ENCODE data around the gene PRR5. TPM values are rescaled to one million over a fixed set of nuclear protein-coding genes. Genes with fewer than 3 reads are reported as not detected.
"Not testable (repeated sequence)": the region's sequence is repeated elsewhere in the genome, so short reads cannot be mapped to it uniquely, and the experiment has no call there.

PRR5 gene
- total and polyA plus RNA-seq, 5 experiments from 2014 or later: 75.2 to 107 (median 85.3) TPM

DNA sequence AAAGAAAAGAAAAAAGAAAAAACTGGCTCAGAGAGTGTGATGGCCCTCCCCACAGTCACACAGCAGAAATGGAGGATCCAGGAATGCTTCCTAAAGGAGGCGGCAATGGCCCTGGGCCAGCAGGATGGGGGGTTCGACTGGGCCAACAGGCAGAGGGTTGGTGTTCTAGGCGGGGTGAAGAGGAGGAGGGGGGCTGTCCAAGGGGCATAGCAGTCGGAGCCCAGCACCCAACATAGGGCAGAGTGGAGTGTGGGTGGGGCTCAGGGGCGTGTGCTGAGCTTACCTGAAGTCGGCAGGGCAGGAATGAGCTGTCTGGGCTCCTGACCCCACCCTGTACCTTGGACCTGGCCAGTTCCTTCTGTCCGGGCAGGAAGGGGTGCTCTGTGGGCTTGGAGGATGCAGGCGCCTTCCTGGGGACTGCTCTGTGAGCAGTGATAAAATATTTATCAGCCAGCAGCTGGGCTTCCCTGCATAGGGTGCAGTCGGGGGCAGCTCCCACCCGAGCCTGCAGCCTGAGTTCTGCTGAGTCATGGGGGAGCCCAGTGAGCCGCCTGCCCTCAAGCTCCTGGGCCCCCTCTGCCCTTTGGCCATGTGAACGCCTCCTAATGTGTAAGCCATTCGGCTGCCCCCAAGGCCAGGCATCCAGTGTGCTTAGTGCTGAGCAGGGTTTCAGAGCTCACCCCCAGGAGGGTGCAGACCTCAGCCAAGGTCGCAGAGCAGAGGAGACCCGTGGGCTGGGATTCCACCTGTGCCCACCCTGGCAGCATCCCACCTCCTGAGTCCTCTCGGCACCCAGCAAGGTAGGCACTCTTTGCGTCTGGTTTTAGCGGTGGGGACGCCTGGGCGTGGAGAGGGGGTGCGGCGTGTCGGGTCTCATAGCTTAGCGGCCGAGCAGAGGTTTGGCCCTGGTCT is 25.3 kb upstream of the PRR5 start:
- Mint-ChIP-seq H3K36me3 (peaks cover 0 to 2% (median 0%) of the 10 kb centered on the region in 3 donors), H3K27ac (peak overlapping the region in 7 of 10 donors; percentile 40 to 78 (median 62)), H3K27me3 (peaks cover 0 to 10% (median 0%) of the 10 kb centered on the region in 5 donors), H3K4me1 (peaks cover 27 to 52% (median 49%) of the 10 kb centered on the region in 4 donors), H3K9me3 (no peaks in the 10 kb centered on the region), H3K4me3 (peak overlapping the region; percentile 62 to 81 (median 74))
- POLR2A ChIA-PET: interaction anchor here (0.7 to 1.3 kb wide), 3 partner anchors 7 to 9 kb away, joined by 3 to 5 read pairs (median 4); no protein-coding TSS in a partner anchor
- no peak for DNase-seq
- ATAC-seq: peak; percentile 57 to 63

DNA sequence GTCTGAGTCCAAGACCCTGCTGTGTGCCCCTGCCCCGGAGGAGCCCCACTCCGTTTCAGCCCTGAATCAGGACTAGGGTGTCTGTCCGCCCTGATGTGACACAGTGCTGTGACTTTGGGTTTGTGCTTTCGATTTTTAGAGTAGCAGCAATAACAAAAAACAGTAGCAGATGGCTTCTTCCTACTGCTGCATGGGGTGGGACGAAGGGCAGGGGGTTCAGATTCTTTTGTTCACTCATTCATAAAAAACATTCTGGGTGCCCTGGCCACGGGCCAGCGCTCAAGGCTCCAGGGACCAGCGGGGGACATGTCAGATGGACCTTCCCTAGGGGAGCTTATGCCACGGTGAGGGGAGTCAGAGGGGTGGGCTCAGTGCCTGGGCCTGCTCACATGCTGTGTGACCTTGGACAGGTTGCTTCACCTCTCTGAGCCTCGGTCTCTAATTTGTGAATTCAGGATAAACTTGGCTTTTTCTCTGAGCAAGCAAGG is 24.6 kb upstream of the PRR5 start:
- DNase-seq: no peak
- Mint-ChIP-seq H3K4me3 (peak overlapping the region; percentile 62 to 81 (median 74)), H3K27me3 (peaks cover 0 to 10% (median 0%) of the 10 kb centered on the region in 5 donors), H3K4me1 (peaks cover 23 to 53% (median 45%) of the 10 kb centered on the region in 4 donors), H3K36me3 (peaks cover 0 to 2% (median 0%) of the 10 kb centered on the region in 3 donors), H3K27ac (peak overlapping the region; percentile 31 to 87 (median 69)), H3K9me3 (no peaks in the 10 kb centered on the region)
- POLR2A ChIA-PET: interaction anchor here (0.8 to 1.2 kb wide), 2 partner anchors 9 to 13 kb away, joined by 3 to 4 read pairs; no protein-coding TSS in a partner anchor
- peak; percentile 49 to 57 for ATAC-seq

DNA sequence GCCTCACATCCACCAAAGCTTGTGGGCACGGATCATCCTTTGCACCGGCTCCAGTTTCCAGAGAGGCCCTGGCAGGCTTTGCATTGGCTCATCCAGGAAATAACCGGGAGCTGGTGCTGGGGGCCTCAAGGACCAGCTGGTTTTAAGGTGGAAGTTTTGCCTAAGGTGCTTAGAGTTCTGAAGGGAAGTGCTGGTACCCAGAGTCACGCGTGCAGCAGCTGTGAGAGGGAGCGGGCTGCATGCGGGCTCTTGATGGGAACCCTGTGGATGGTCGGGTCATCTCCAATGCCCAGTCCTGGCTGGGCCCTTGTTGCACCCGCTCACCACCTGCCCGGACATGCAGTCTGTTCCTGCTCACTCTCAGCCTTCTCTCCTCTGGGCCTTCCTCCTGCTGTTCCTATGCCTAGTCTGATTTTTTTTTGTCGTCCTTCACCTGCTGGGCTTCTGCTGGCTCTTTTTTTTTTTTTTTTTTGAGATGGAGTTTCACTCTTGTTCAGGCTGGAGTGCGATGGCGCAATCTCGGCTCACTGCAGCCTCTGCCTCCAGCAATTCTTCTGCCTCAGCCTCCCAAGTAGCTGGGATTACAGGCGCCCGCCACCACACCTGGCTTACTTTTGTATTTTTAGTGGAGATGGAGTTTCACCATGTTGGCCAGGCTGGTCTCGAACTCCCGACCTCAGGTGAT is 24.0 kb upstream of the PRR5 start:
- peaks cover 24 to 59% (median 48%) of the 10 kb centered on the region in 4 donors for H3K4me1 Mint-ChIP-seq
- peaks cover 0 to 10% (median 0%) of the 10 kb centered on the region in 5 donors for H3K27me3 Mint-ChIP-seq
- peak overlapping the region in 4 of 10 donors; percentile 36 to 82 (median 38) for H3K27ac Mint-ChIP-seq
- H3K36me3 Mint-ChIP-seq: peaks cover 0 to 2% (median 0%) of the 10 kb centered on the region in 3 donors
- POLR2A ChIA-PET: interaction anchor here (0.6 to 1.2 kb wide), 3 partner anchors 10 to 665 kb away, joined by 3 to 4 read pairs (median 4); no protein-coding TSS in a partner anchor
- DNase-seq (no peak), ATAC-seq (no peak)
- H3K4me3 Mint-ChIP-seq: peak overlapping the region in 3 of 10 donors; percentile 68 to 77 (median 75)
- H3K9me3 Mint-ChIP-seq: no peaks in the 10 kb centered on the region

DNA sequence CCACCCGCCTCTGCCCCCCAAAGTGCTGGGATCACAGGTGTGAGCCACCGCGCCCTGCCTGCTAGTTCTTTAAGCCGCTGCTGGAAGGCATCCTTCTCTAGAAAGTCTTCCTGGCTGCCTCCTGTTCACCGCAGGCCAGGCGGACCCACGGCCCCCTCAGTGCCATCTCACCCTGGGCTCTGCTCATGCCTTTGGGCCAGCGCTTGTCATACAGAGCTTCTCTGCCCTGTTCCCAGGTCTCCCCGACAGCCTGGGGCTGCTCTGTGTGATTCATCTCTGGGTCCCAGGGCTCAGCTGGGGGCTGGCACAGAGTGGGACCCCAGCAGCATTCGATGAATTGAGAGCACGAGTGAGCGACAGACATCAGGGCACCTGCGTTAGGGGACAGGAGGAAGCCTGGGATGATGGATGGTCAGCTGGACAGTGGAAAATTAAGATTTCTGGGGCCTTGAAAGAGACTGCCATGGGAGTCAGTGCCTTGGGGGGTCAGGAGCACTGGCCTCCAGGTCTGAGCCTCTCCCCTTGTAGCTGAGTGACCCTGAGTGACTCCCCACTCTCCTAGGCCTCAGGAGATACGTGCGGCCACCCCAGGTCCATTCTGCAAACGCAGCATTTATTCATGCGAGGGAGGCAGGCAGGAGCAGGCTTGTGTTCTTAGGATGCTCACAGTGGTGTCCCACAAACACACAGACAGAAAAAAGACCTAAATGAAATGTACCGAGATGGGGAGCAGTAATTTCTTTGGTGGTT is 23.3 kb upstream of the PRR5 start:
- peak overlapping the region in 3 of 10 donors; percentile 36 to 68 (median 37) for H3K27ac Mint-ChIP-seq
- peak overlapping the region in 1 of 10 donors; percentile 36 for H3K4me3 Mint-ChIP-seq
- no peaks in the 10 kb centered on the region for H3K9me3 Mint-ChIP-seq
- POLR2A ChIA-PET: no interaction called here
- DNase-seq: no peak
- ATAC-seq: no peak
- H3K4me1 Mint-ChIP-seq: peaks cover 24 to 66% (median 51%) of the 10 kb centered on the region in 4 donors
- peaks cover 0 to 10% (median 0%) of the 10 kb centered on the region in 5 donors for H3K27me3 Mint-ChIP-seq
- H3K36me3 Mint-ChIP-seq: peaks cover 0 to 2% (median 0%) of the 10 kb centered on the region in 3 donors

DNA sequence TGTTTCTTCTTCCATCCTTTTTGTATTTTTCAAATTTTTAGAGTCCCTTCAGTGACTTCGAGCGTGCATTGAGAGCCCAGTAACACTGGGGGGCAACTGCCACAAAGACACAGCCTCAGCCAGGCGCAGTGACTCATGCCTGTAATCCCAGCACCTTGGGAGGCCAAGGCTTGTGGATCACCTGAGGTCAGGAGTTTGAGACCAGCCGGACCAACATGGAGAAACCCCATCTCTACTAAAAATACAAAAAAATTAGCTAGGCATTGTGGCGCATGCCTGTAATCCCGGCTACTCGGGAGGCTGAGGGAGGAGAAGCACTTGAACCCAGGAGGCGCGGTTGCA is 22.7 kb upstream of the PRR5 start:
- DNase-seq, H3K36me3 Mint-ChIP-seq, H3K9me3 Mint-ChIP-seq, POLR2A ChIA-PET, ATAC-seq, H3K4me3 Mint-ChIP-seq: not testable (repeated sequence)
- H3K4me1 Mint-ChIP-seq: peaks cover 24 to 72% (median 54%) of the 10 kb centered on the region in 4 donors
- H3K27me3 Mint-ChIP-seq: peaks cover 0 to 10% (median 0%) of the 10 kb centered on the region in 5 donors
- H3K27ac Mint-ChIP-seq: peak overlapping the region in 2 of 10 donors; percentile 31 to 68

DNA sequence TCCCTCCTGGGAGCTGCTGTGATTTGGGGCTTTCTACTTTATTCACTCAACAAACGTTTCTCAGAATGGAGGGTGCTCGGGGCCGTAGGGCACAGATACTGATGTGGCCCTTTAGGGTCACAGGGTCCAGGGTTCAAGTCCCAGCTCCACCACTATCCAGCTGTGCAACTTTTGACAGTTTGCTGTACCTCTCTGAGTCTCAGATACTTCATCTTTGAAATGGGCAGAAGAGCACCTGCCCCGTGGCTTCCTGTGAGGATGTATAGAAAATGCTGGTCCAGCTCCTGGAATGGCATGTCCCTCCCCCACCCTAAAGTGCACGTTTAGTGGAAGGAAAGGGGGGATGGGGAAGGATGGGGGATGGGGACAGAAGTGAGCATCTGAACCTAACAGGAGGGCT is 21.9 kb upstream of the PRR5 start:
- H3K36me3 Mint-ChIP-seq: peaks cover 0 to 2% (median 0%) of the 10 kb centered on the region in 3 donors
- peaks cover 29 to 79% (median 62%) of the 10 kb centered on the region in 4 donors for H3K4me1 Mint-ChIP-seq
- peak overlapping the region in 3 of 10 donors; percentile 20 to 35 (median 31) for H3K27ac Mint-ChIP-seq
- no peak for DNase-seq
- peaks cover 0 to 10% (median 0%) of the 10 kb centered on the region in 5 donors for H3K27me3 Mint-ChIP-seq
- POLR2A ChIA-PET: no interaction called here
- ATAC-seq: no peak
- no peak overlapping the region for H3K4me3 Mint-ChIP-seq
- H3K9me3 Mint-ChIP-seq: no peaks in the 10 kb centered on the region

DNA sequence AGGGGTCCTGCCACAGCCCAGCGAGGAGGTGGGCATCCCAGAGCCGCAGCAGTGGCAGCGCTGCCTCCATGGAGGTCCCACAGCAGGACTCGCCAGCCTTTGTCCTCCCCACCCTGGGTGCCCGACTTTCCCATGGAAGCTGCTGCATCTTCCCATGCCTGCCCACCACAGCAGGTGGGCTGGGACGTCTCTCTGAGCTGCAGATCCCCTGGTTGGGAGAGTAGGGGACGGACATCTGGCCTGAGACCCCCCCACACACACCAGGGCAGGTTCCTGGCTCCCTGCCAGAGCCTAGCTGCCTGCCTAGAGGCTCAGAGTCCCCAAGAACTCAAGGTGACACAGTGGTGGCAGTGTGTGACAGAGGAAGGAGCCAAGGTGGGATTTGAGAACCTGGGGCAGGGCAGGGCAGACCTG is 21.5 kb upstream of the PRR5 start:
- ATAC-seq (no peak), DNase-seq (no peak)
- H3K27ac Mint-ChIP-seq: peak overlapping the region in 1 of 10 donors; percentile 37
- peaks cover 0 to 2% (median 0%) of the 10 kb centered on the region in 3 donors for H3K36me3 Mint-ChIP-seq
- POLR2A ChIA-PET: no interaction called here
- H3K4me3 Mint-ChIP-seq: no peak overlapping the region
- H3K4me1 Mint-ChIP-seq: peaks cover 30 to 79% (median 62%) of the 10 kb centered on the region in 4 donors
- H3K27me3 Mint-ChIP-seq: peaks cover 0 to 8% (median 0%) of the 10 kb centered on the region in 5 donors
- no peaks in the 10 kb centered on the region for H3K9me3 Mint-ChIP-seq

DNA sequence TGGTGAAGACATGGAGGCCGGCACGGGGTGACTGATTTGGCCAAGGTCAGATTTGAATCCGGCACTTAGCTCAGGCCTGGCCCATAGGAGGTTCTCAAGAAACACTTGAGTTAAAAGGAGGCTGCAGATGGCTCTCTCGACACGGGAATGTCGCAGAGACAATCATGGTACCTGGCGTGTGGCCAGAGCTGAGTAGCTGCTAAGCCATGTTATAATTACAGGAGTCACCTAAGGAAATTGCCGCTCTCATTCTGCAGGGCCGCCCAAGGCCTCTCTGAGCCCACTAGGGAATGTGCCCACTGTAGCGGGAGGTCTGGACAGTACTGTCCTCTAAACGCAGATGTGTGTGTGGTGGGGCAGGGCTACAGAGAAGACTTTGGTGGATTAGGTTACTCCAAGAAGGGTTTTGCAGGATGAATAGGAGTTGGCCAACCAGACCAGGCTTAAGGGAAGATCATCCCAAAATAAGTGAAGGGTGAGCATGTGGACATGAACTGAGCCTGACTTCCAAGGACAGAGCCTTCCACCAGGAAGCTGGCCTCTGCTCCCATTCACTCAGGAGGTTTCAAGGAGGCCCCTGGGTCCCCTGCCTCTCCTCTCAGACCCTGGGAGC is 19.3 kb upstream of the PRR5 start:
- Mint-ChIP-seq H3K27ac (peak overlapping the region in 4 of 10 donors; percentile 24 to 81 (median 76)), H3K9me3 (no peaks in the 10 kb centered on the region), H3K4me1 (peaks cover 28 to 66% (median 53%) of the 10 kb centered on the region in 4 donors), H3K36me3 (peaks cover 0 to 5% (median 0%) of the 10 kb centered on the region in 3 donors), H3K27me3 (no peaks in the 10 kb centered on the region), H3K4me3 (peak overlapping the region in 2 of 10 donors; percentile 14 to 36)
- POLR2A ChIA-PET: interaction anchor here (1.6 kb wide), 1 partner anchor 18 kb away, joined by 5 read pairs; no protein-coding TSS in a partner anchor
- ATAC-seq (no peak), DNase-seq (no peak)

DNA sequence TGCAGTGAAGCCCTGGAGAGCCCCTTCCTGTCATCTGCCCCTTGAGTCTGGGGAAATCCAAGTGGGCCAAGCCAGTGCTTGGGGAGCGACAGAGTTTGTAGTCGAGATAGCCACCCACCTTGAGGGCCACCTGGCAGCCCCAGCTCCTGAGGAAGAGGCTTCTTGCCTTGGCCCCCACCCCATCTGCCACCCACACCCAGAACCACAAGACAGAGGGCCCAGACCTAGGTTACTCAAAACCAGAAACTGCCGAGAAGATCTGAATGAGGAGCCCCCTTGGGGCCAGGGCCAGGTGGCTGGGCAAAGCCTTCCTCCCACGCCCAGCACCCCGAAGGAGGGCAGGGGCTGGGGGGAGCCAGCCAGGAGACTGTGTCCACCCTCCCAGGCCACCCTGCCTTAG is 18.8 kb upstream of the PRR5 start:
- H3K4me3 Mint-ChIP-seq: peak overlapping the region in 3 of 10 donors; percentile 14 to 50 (median 36)
- no peaks in the 10 kb centered on the region for H3K27me3 Mint-ChIP-seq
- peaks cover 0 to 5% (median 0%) of the 10 kb centered on the region in 3 donors for H3K36me3 Mint-ChIP-seq
- H3K4me1 Mint-ChIP-seq: peaks cover 28 to 66% (median 53%) of the 10 kb centered on the region in 4 donors
- no peak for DNase-seq
- no peak for ATAC-seq
- H3K27ac Mint-ChIP-seq: peak overlapping the region in 3 of 10 donors; percentile 15 to 70 (median 24)
- POLR2A ChIA-PET: interaction anchor here (1.6 kb wide), 1 partner anchor 19 kb away, joined by 5 read pairs; no protein-coding TSS in a partner anchor
- H3K9me3 Mint-ChIP-seq: no peaks in the 10 kb centered on the region

DNA sequence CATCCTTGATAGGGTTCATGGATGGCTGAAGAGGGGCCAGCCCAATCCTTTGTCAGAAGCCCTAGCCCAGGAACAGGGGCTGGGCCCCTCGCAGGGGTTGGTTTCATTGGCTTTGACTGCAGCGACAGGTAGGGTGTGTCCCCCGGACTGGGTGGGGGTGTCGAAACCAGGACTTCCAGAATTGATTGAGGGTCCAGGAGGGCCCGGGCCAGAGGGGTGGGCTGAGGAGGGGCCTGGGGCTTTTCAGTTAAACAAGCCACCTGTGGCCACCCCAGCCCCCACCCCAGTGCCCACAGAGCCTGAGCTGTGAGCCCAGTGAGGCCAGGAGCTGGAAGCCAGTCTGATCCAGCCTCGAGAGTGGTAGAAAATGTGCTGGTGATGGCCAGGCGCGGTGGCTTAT is 18.1 kb upstream of the PRR5 start:
- Mint-ChIP-seq H3K36me3 (peaks cover 0 to 7% (median 0%) of the 10 kb centered on the region in 3 donors), H3K27me3 (no peaks in the 10 kb centered on the region), H3K4me3 (no peak overlapping the region), H3K9me3 (no peaks in the 10 kb centered on the region), H3K27ac (peak overlapping the region in 2 of 10 donors; percentile 29 to 81), H3K4me1 (peaks cover 31 to 66% (median 54%) of the 10 kb centered on the region in 4 donors)
- POLR2A ChIA-PET: interaction anchor here (0.8 to 1.9 kb wide), 4 partner anchors 8 to 503 kb away, joined by 3 to 14 read pairs (median 4); partner anchors contain the start of gene PARVG
- DNase-seq (no peak), ATAC-seq (no peak)
